ENCODE measurements around the gene SYNGR3.

SYNGR3 gene

GRCh38 chr16:1991948-1992703 is 2.4 kb downstream of the SYNGR3 start:
- no peak for DNase-seq (ENCODE audit: low spot score)

- no peak for DNase-seq (ENCODE audit: low spot score)
These were observed 3.0 kb downstream of the SYNGR3 start for GRCh38 chr16:1992704-1993317.

GRCh38 chr16:1993731-1994131 is 4.0 kb downstream of the SYNGR3 start:
- no peak for DNase-seq (ENCODE audit: low spot score)

GRCh38 chr16:1997494-1998359 is 8.0 kb downstream of the SYNGR3 start:
- DNase-seq (ENCODE audit: low spot score): no peak

GRCh38 chr16:1998360-1998835 is 8.6 kb downstream of the SYNGR3 start:
- DNase-seq (ENCODE audit: low spot score): no peak

GRCh38 chr16:1998852-1999801 is 9.4 kb downstream of the SYNGR3 start:
- no peak for DNase-seq (ENCODE audit: low spot score)

- DNase-seq (ENCODE audit: low spot score): no peak
These were observed 10.2 kb downstream of the SYNGR3 start for GRCh38 chr16:1999866-2000514.

- no peak for DNase-seq (ENCODE audit: low spot score)
These were observed 11.3 kb downstream of the SYNGR3 start for GRCh38 chr16:2001035-2001434.

GRCh38 chr16:2001456-2002355 is 11.9 kb downstream of the SYNGR3 start:
- DNase-seq (ENCODE audit: low spot score): no peak

- DNase-seq (ENCODE audit: low spot score): no peak
These were observed 12.8 kb downstream of the SYNGR3 start for GRCh38 chr16:2002406-2003230.

- no peak for DNase-seq (ENCODE audit: low spot score)
These were observed 13.6 kb downstream of the SYNGR3 start for GRCh38 chr16:2003231-2003826.

- DNase-seq (ENCODE audit: low spot score): peak; percentile 95
These were observed 14.3 kb downstream of the SYNGR3 start for GRCh38 chr16:2003827-2004641.

- DNase-seq (ENCODE audit: low spot score): no peak
These were observed 15.2 kb downstream of the SYNGR3 start for GRCh38 chr16:2004795-2005517.

GRCh38 chr16:2005646-2006045 is 15.9 kb downstream of the SYNGR3 start:
- no peak for DNase-seq (ENCODE audit: low spot score)

- DNase-seq (ENCODE audit: low spot score): no peak
These were observed 16.5 kb downstream of the SYNGR3 start for GRCh38 chr16:2006317-2006716.

- DNase-seq (ENCODE audit: low spot score): no peak
These were observed 17.5 kb downstream of the SYNGR3 start for GRCh38 chr16:2007081-2007836.
